ENCODE measurements around the gene CEP85.

GRCh38 chr1:26279456-26280332 is 45.7 kb downstream of the CEP85 start, which contains the start of gene SH3BGRL3:
- TF ChIP-seq CTCF (IDR thresholded peaks at IDR 0.05; ENCODE audit: low read depth, low read length), result peak; percentile 14; the same call in 1 of the 2 replicates
- no peak for TF ChIP-seq EZH2phosphoT487 (IDR thresholded peaks at IDR 0.05; ENCODE audit: low read depth)

All from OCI-LY3 (cell line).